Neural progenitor cell (in vitro differentiated cells): ENCODE data around the gene RNU1-2. TPM values are rescaled to one million over a fixed set of nuclear protein-coding genes. Genes with fewer than 3 reads are reported as not detected.
"Not testable (repeated sequence)": the region's sequence is repeated elsewhere in the genome, so short reads cannot be mapped to it uniquely, and the experiment has no call there.

ENCODE experiments used
- DNase-seq: peaks from one replicate; pipeline ENCODE4 v3.0.0-alpha.2; 2016; ENCODE audit warnings: low spot score
- H2AFZ ChIP-seq: fragments of 200-600 bp; sonication (generic); replicated peaks from 2 replicates; pipeline ENCODE4 v1.6.1; 2016; ENCODE audit warnings: antibody characterized with exemption
- H3F3A ChIP-seq: fragments of 200-600 bp; sonication (generic); 2 replicates; pipeline ENCODE4 v1.6.1; 2016; ENCODE audit warnings: antibody characterized with exemption, low read depth
- H3K27ac ChIP-seq: fragments of 200-600 bp; sonication (generic); 2 replicates; pipeline ENCODE4 v1.5.1; 2016; ENCODE audit warnings: mild to moderate bottlenecking
- H3K27me3 ChIP-seq: fragments of 200-600 bp; sonication (generic); 2 replicates; pipeline ENCODE4 v1.6.1; 2016; ENCODE audit warnings: mild to moderate bottlenecking, moderate library complexity
- H3K36me3 ChIP-seq: fragments of 200-600 bp; sonication (generic); 2 replicates; pipeline ENCODE4 v1.5.1; 2016
- H3K4me1 ChIP-seq: fragments of 200-600 bp; sonication (generic); 2 replicates; pipeline ENCODE4 v1.6.1; 2016; ENCODE audit warnings: mixed run types
- H3K4me2 ChIP-seq: fragments of 200-600 bp; sonication (generic); 2 replicates; pipeline ENCODE4 v1.6.1; 2016
- H3K4me3 ChIP-seq: fragments of 200-600 bp; sonication (generic); 2 replicates; pipeline ENCODE4 v1.5.1; 2016
- H3K79me2 ChIP-seq: fragments of 200-600 bp; sonication (generic); 2 replicates; pipeline ENCODE4 v1.6.1; 2016; ENCODE audit warnings: low read depth
- H3K9ac ChIP-seq: fragments of 200-600 bp; sonication (generic); 2 replicates; pipeline ENCODE4 v1.6.1; 2016
- H3K9me3 ChIP-seq: fragments of 200-600 bp; sonication (generic); 2 replicates; pipeline ENCODE4 v1.5.1; 2016; ENCODE audit warnings: low read depth
- H4K20me1 ChIP-seq: fragments of 200-600 bp; sonication (generic); 2 replicates; pipeline ENCODE4 v1.6.1; 2016; ENCODE audit warnings: low read depth
- H3K27ac Mint-ChIP-seq: 3 replicates; pipeline ENCODE4 v1.8.0; 2021; ENCODE audit warnings: mixed read lengths
- H3K27me3 Mint-ChIP-seq: 2 replicates; pipeline ENCODE4 v1.8.0; 2022; ENCODE audit warnings: low read depth, mild to moderate bottlenecking, inconsistent platforms, moderate library complexity, mixed read lengths; ENCODE audit not compliant: insufficient read depth
- H3K36me3 Mint-ChIP-seq: 3 replicates; pipeline ENCODE4 v1.8.0; 2021; ENCODE audit warnings: mixed read lengths
- H3K4me1 Mint-ChIP-seq: 3 replicates; pipeline ENCODE4 v1.8.0; 2021; ENCODE audit warnings: mixed read lengths
- H3K4me3 Mint-ChIP-seq: 3 replicates; pipeline ENCODE4 v1.8.0; 2021; ENCODE audit warnings: mild to moderate bottlenecking, moderate library complexity, mixed read lengths
- H3K9me3 Mint-ChIP-seq: 3 replicates; pipeline ENCODE4 v1.8.0; 2020; ENCODE audit warnings: mixed read lengths
- CTCF ChIP-seq: fragments of 200-600 bp; sonication (generic); IDR thresholded peaks from 2 replicates; pipeline ENCODE4 v1.5.1; 2017; ENCODE audit warnings: antibody characterized with exemption, mild to moderate bottlenecking
- EZH2 ChIP-seq: fragments of 200-600 bp; sonication (generic); IDR thresholded peaks from 2 replicates; pipeline ENCODE4 v1.6.1; 2017; ENCODE audit warnings: antibody characterized with exemption, mild to moderate bottlenecking, moderate library complexity
- EZH2phosphoT487 ChIP-seq: fragments of 200-600 bp; sonication (generic); IDR thresholded peaks from 2 replicates; pipeline ENCODE4 v1.6.1; 2017; ENCODE audit warnings: antibody characterized with exemption
- total RNA-seq: library from RNA; depleted of rRNA; stranded (reverse); fragments of >200 nt; gene quantifications from 2 replicates; pipeline ENCODE4 v1.2.3, GENCODE V29; 2015; ENCODE audit warnings: low replicate concordance

The RNU1-2 gene
- total RNA-seq, 1 donor from 2014 or later, result under 0.01 TPM

DNA sequence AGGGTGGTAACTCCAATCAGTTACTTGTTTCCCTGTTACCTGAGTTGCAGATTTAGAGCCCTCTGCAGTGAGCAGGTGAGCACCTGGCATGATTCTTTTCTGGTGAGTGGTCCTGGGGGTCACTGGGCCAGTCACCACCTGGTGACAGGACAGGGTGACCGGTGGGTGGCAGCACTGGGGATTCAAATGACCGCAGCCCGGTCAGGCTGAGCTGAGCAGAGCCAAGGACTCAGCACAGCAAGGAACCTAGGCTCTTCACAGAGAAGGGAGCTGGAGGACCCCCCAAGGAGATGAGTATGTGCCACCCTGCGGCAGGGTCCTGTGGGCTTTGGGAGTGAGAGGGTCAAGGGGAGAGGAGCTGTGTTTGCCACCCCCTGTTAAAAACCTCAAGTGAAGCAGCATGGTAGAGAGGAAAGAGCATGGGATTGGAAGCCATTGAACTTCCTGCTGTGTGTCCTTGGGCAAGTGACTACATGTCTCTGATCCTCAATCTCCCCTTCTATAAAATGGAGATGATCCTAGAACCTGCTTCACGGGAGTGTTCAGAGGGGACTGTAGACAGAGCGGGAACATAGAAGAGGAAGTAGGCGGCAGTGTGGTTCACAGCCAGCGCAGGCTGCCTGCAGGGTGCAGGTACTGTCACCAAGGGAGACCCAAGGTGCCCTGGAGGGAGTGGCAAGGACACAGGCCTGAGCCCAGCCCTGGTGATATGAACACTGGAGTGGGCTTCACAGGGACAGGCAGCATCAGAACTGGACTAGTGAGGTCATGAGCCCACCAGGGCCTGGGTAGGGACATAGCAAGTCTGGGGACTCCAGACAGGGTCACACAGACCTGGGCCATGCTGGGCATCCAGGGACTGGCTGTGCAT lies 16.3 kb downstream of the RNU1-2 start:
- peak overlapping the region; percentile 69 for H3K4me3 Mint-ChIP-seq

DNA sequence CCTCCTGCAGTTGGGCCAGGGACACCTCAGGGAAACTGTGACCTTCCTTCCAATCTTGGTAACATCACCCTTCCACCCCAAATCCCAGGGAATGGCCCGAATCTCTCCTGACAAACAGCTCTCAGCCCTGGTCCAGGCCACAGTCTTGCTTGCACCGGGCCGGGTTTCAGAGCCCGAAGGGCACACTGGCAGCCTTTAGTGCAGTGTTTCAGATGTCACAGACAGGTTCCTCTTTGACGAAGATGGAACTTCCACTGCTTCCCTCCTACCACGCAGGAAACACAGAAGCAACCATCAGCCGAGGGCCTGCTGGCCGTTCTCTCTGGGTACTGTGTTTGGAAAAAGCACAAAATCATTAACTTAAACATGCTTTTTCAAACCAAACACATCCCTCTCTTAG lies 17.0 kb downstream of the RNU1-2 start:
- H3K27me3 ChIP-seq, H3K4me3 ChIP-seq, H3K4me1 ChIP-seq, H3K9me3 ChIP-seq, H3K9ac ChIP-seq, H3K36me3 ChIP-seq, H3K9me3 Mint-ChIP-seq, H4K20me1 ChIP-seq, H3K79me2 ChIP-seq, H3K27ac ChIP-seq, H3K27me3 Mint-ChIP-seq, H2AFZ ChIP-seq, DNase-seq, H3K36me3 Mint-ChIP-seq, H3K4me2 ChIP-seq: not testable (repeated sequence)
- peaks cover 24% of the 10 kb centered on the region for H3F3A ChIP-seq
- Mint-ChIP-seq H3K4me3 (peak overlapping the region; percentile 82), H3K27ac (peak overlapping the region; percentile 29), H3K4me1 (peaks cover 20% of the 10 kb centered on the region)

More for the DNA sequence above, 16.3 kb downstream of the RNU1-2 start:
- not testable (repeated sequence) for H3K36me3 Mint-ChIP-seq, H3K9ac ChIP-seq, H4K20me1 ChIP-seq, H3K27me3 Mint-ChIP-seq, H3K4me3 ChIP-seq, H3K79me2 ChIP-seq, H3K4me1 ChIP-seq, H3K27ac ChIP-seq, H3K9me3 Mint-ChIP-seq, H3K4me2 ChIP-seq, H2AFZ ChIP-seq, H3K27ac Mint-ChIP-seq, H3K9me3 ChIP-seq, H3K36me3 ChIP-seq, H3K27me3 ChIP-seq, DNase-seq
- peaks cover 20% of the 10 kb centered on the region for H3K4me1 Mint-ChIP-seq
- TF ChIP-seq CTCF, result peak; percentile 47
- H3F3A ChIP-seq, result peaks cover 24% of the 10 kb centered on the region

GRCh38 chr1:16913181-16913832 lies 17.5 kb downstream of the RNU1-2 start:
- Histone ChIP-seq H3K4me1 (peaks cover 5% of the 10 kb centered on the region), H3K4me2 (peak overlapping the region; percentile 97), H3K9me3 (no peaks in the 10 kb centered on the region), H3K36me3 (no peaks in the 10 kb centered on the region), H4K20me1 (no peaks in the 10 kb centered on the region), H3K27me3 (no peaks in the 10 kb centered on the region), H3K9ac (no peak overlapping the region), H3K79me2 (no peaks in the 10 kb centered on the region), H3K27ac (no peak overlapping the region), H2AFZ (peak overlapping the region; percentile 59), H3F3A (peaks cover 24% of the 10 kb centered on the region), H3K4me3 (peak overlapping the region; percentile 75)
- TF ChIP-seq CTCF (no peak), EZH2 (no peak), EZH2phosphoT487 (no peak)
- H3K9me3 Mint-ChIP-seq, result no peaks in the 10 kb centered on the region
- DNase-seq, result no peak
- H3K27ac Mint-ChIP-seq, result peak overlapping the region; percentile 60
- H3K27me3 Mint-ChIP-seq, result peaks cover 6% of the 10 kb centered on the region
- no peaks in the 10 kb centered on the region for H3K36me3 Mint-ChIP-seq
- H3K4me1 Mint-ChIP-seq, result peaks cover 20% of the 10 kb centered on the region
- peak overlapping the region; percentile 82 for H3K4me3 Mint-ChIP-seq
